GM12873 (cell line): ENCODE data around the gene TDRD12.

Source experiments
- TF ChIP-seq, protein P1 (sequence below): IDR thresholded peaks from 2 replicates; pipeline ENCODE4 v1.5.1; 2012; ENCODE audit warnings: low read depth, mild to moderate bottlenecking, moderate library complexity, low read length, control low read depth; ENCODE audit not compliant: insufficient read depth; ENCODE audit errors: missing control alignments

TDRD12 gene

DNA sequence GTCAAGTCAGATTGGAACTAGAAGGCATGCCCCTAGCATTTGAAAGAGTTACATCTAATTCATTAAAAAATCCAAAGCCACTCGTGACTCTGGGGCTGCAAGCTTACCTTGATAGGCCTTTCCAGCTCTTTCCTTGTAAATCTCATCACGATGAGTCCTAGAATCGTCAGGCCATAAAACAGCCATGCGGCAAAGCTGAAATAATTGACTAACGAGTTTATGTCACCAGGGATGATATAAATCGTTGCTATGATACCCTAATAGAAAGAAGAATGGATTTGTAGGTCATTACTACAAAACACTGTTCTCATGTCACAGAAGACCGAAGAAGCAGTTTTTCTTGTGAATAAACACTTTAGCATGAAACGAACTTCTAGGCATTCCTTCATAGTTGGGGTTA is 122.5 kb downstream of the TDRD12 start:
- TF ChIP-seq, protein P1, sequence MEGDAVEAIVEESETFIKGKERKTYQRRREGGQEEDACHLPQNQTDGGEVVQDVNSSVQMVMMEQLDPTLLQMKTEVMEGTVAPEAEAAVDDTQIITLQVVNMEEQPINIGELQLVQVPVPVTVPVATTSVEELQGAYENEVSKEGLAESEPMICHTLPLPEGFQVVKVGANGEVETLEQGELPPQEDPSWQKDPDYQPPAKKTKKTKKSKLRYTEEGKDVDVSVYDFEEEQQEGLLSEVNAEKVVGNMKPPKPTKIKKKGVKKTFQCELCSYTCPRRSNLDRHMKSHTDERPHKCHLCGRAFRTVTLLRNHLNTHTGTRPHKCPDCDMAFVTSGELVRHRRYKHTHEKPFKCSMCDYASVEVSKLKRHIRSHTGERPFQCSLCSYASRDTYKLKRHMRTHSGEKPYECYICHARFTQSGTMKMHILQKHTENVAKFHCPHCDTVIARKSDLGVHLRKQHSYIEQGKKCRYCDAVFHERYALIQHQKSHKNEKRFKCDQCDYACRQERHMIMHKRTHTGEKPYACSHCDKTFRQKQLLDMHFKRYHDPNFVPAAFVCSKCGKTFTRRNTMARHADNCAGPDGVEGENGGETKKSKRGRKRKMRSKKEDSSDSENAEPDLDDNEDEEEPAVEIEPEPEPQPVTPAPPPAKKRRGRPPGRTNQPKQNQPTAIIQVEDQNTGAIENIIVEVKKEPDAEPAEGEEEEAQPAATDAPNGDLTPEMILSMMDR = no peak

DNA sequence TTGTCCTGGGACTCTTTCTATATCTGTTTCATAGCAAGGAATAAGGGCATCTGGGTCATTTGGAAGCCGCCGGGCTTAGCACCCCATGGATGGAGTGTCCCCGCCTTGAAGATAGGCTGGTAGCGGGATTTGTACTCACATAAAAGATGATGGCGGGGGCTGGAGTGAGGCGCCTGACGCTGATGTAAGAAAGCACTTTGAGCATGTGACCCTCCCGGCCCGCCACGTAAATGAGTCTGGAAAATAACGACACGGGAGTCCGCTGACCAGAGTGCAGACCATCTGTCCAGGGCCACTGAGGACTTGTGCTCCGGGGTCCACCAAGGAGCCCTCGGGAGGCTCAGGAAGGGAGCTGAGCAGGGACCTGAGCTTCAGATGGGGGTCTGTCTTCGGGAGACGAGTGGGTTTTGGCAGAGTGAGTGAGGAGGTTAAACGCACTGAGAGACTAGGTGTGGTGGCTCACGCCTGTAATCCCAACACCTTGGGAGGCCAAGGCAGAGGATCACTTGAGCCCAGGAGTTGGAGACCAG is 124.2 kb downstream of the TDRD12 start:
- TF ChIP-seq, protein P1 = no peak

DNA sequence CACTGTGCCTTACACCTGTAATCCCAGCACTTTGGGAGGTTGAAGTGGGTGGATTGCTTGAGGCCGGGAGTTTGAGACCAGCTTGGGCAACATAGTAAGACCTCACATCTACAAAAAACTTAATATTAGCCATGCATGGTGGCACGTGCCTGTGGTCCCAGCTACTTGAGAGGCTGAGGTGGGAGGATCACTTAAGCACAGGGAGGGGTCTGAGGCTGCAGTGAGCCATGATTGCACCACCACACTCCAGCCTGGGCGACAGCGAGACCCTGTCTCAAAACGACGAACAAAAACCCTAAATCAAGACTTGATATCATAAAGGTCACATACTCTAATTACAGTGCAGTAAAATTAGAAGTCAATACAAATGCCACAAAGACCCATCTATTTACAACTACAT is 132.6 kb downstream of the TDRD12 start:
- TF ChIP-seq, protein P1 = no peak

GRCh38 chr19:32857584-32857983 is 138.0 kb downstream of the TDRD12 start:
- TF ChIP-seq, protein P1 = no peak

GRCh38 chr19:32858155-32858554 is 138.6 kb downstream of the TDRD12 start:
- TF ChIP-seq, protein P1 = no peak

DNA sequence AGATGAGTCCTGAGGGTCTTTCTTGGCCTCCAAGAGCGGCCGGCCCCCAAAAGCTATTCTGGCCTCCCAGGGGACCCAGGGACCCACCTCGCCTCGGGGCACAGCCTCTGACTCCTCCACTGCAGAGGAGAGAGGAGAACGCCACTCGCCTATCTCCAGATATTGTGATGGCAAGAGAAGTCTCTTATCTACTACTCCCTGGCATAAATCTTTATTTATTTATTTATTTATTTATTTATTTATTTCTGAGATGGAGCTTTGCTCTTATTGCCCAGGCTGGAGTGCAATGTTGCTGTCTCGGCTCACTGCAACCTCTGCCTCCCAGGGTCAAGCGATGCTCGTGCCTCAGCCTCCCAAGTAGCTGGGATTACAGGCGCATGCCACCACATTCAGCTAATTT is 139.0 kb downstream of the TDRD12 start:
- TF ChIP-seq, protein P1 = no peak

- TF ChIP-seq, protein P1 = no peak
These were observed 140.0 kb downstream of the TDRD12 start for GRCh38 chr19:32859591-32859990.
